HL-60 (cell line): ENCODE data around the gene TSPAN18.

Experiments
- CTCF ChIP-seq: IDR thresholded peaks from one replicate; pipeline ENCODE4 v1.5.1; 2011; ENCODE audit warnings: low read length, control low read depth, inconsistent platforms; ENCODE audit not compliant: insufficient read depth
- GABPA ChIP-seq: IDR thresholded peaks from 2 replicates; pipeline ENCODE4 v1.6.1; 2012; ENCODE audit warnings: low read depth
- POLR2AphosphoS5 ChIP-seq: IDR thresholded peaks from 2 replicates; pipeline ENCODE4 v1.6.1; 2012; ENCODE audit warnings: low read depth
- REST ChIP-seq: IDR thresholded peaks from 2 replicates; pipeline ENCODE4 v1.6.1; 2012; ENCODE audit warnings: low read depth; ENCODE audit not compliant: insufficient replicate concordance

DNA sequence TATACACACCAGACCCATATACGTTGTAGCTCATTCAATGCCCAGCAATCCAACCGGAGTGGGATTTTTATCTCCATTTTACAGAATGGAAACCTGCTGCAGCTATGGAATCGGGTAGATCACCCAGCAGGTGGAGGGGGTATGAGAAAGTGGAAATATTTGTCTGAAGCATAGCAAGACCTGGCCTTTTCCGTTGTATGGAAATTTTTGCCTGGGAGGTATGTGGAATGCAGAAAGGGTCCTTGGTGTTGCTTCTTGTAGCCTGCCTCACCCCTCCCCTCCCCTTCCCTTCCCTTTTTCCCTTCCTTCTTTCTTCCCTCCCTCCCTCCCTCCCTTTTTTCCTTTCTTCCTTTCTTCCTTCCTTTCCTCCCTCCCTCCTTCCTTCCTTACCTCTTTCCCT is 15.2 kb downstream of the TSPAN18 start:
- TF ChIP-seq CTCF = no peak
- no peak for TF ChIP-seq POLR2AphosphoS5
- no peak for TF ChIP-seq GABPA
- no peak for TF ChIP-seq REST
